Measurements from ENCODE around the gene DPYSL4. TPM values are rescaled to one million over a fixed set of nuclear protein-coding genes. Genes with fewer than 3 reads are reported as not detected.

Gene DPYSL4
- total and polyA plus RNA-seq, 2 of the 4 experiments (the other 2 are of a cell fraction) = 8.1 to 30.5 TPM

GRCh38 chr10:132242103-132242840, 55.5 kb downstream of the DPYSL4 start:
- Histone ChIP-seq H3K36me3 (ENCODE audit: control insufficient read depth, insufficient read depth, low read length) (no peaks in the 10 kb centered on the region), H4K20me1 (ENCODE audit: insufficient read depth, low read length) (no peaks in the 10 kb centered on the region), H3K27me3 (ENCODE audit: control insufficient read depth, insufficient read depth, low read length) (peaks cover 9% of the 10 kb centered on the region; the same call in 1 of the 2 replicates), H3K4me2 (ENCODE audit: low read depth, low read length) (no peak overlapping the region), H3K9me1 (ENCODE audit: insufficient read depth, low read length) (no peaks in the 10 kb centered on the region), H3K4me1 (ENCODE audit: control insufficient read depth, insufficient read depth, low read length) (no peaks in the 10 kb centered on the region), H2BK20ac (ENCODE audit: low read depth, low read length) (no peak overlapping the region), H2BK5ac (ENCODE audit: low read depth, low read length, poor library complexity, severe bottlenecking) (no peak overlapping the region), H3K56ac (ENCODE audit: extremely low read depth, insufficient read depth, low read length) (no peak overlapping the region), H3K23ac (ENCODE audit: low read depth, low read length) (no peak overlapping the region), H2BK120ac (ENCODE audit: low read depth, low read length) (no peak overlapping the region), H4K5ac (ENCODE audit: low read depth, low read length) (no peak overlapping the region), H2AK5ac (ENCODE audit: low read depth, low read length) (no peak overlapping the region), H3K4me3 (ENCODE audit: insufficient read depth, low read depth, low read length) (no peak overlapping the region), H3K79me1 (ENCODE audit: low read depth in 1 of 2, low read length in 2 of 2) (no peaks in the 10 kb centered on the region), H4K8ac (ENCODE audit: low read depth in 2 of 2, low read length in 2 of 2) (no peak overlapping the region), H3K18ac (ENCODE audit: low read depth, low read length) (no peak overlapping the region), H3K14ac (replicated peaks; ENCODE audit: low read depth, low read length) (no peak overlapping the region), H3K9ac (ENCODE audit: low read depth, low read length) (no peak overlapping the region), H2BK15ac (ENCODE audit: low read depth, low read length) (no peak overlapping the region), H3K4ac (ENCODE audit: low read depth, low read length) (no peak overlapping the region), H2AFZ (replicated peaks; ENCODE audit: low read length, poor library complexity) (no peak overlapping the region), H4K91ac (ENCODE audit: insufficient read depth, low read depth, low read length) (no peak overlapping the region), H3K27ac (ENCODE audit: insufficient read depth, low read length) (no peak overlapping the region), H3K9me3 (ENCODE audit: control insufficient read depth, insufficient read depth, low read length) (no peaks in the 10 kb centered on the region), H2AK9ac (replicated peaks; ENCODE audit: low read depth, low read length, poor library complexity) (no peak overlapping the region)
- POLR2A ChIA-PET (ENCODE audit: unreplicated experiment) = no interaction called here
- WGBS, 2 experiments (ENCODE audit: extremely low coverage in 2 of 2, insufficient read length in 1 of 2) = no CpG with 5 or more reads among the region's 23 CpGs
- ATAC-seq (ENCODE audit: low read depth) = no peak
- intact Hi-C loops (cut with micrococcal nuclease) (no loop called here), dilution Hi-C loops (cut with HindIII; ENCODE audit: low sequenced_read_pairs, unreplicated experiment) (loop anchor here (25.0 kb wide), 1 partner anchor 95 kb away; the partner anchor contains the start of gene LRRC27), in situ Hi-C loops (cut with MboI; ENCODE audit: low sequenced_read_pairs) (no loop called here)
- CTCF ChIA-PET = interaction anchor here (0.6 kb wide), 1 partner anchor 77 kb away, joined by 3 read pairs; no protein-coding TSS in a partner anchor
- DNase-seq = no peak
- TF ChIP-seq CHD1 (IDR thresholded peaks at IDR 0.05; ENCODE audit: low read depth, low read length) (no peak), RFX5 (IDR thresholded peaks at IDR 0.05; ENCODE audit: low read depth, low read length) (no peak), FOS (IDR thresholded peaks at IDR 0.05; ENCODE audit: low read depth, low read length) (no peak), CEBPB (IDR thresholded peaks at IDR 0.05; ENCODE audit: low read depth, low read length) (no peak), ELK1 (IDR thresholded peaks at IDR 0.05; ENCODE audit: borderline replicate concordance, low read depth, low read length) (no peak)
- no TSS peak for BruUV-seq (replicated peaks)

Data from IMR-90 (cell line).